ENCODE measurements around the gene DSP.

Gene DSP

GRCh38 chr6:7541175-7542064 is at the start of gene DSP:
Gene DSP (plus strand): TSS chr6:7541671. CDS start chr6:7541916, 245 bp downstream.
- DNase-seq, result no peak

- no peak for DNase-seq
Observed at GRCh38 chr6:7493866-7494265, 47.6 kb upstream of the DSP start.

DNA sequence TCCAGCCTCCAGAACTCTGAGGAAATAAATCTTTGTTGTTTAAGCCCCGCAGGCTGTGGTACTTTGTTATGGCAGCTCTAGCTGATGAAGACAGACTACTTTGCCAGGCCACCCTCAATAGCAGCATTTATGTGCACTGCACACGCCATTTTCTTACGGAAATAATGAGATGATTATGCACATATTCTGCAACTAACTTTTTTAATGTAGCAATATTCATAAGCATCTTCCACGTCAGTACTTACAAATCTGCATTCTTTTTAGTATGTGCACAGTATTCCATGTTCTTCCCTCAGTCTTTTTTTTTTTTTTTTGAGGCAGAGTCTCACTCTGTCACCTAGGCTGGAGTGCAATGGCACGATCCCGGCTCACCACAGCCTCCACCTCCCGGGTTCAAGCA is 46.8 kb upstream of the DSP start:
- DNase-seq, result no peak

- no peak for DNase-seq
Observed at GRCh38 chr6:7496266-7496875, 45.1 kb upstream of the DSP start.

DNA sequence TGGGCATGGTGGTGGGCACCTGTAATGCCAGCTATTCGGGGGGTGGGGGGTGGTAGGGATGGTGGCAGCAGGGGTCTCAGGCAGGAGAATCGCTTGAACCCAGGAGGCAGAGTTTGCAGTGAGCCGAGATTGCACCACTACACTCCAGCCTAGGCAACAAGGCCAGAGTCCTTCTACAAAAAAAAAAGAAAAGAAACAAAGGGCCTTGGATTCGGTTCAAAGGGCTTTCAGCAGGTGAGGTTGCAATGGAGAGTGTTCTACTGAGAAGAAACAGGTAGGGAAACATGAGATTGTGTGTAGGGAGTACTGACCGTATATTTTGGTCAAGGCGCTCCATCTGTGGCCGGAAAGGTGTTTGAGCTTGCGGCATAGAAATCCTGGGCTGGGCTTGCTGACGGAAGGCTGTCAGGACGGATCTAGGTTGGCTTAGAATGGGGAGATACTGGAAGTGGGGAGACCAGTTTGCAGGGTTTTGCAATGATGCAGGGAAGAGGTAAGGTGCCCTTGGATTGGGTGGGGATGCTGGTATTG is 40.7 kb upstream of the DSP start:
- DNase-seq, result no peak

DNA sequence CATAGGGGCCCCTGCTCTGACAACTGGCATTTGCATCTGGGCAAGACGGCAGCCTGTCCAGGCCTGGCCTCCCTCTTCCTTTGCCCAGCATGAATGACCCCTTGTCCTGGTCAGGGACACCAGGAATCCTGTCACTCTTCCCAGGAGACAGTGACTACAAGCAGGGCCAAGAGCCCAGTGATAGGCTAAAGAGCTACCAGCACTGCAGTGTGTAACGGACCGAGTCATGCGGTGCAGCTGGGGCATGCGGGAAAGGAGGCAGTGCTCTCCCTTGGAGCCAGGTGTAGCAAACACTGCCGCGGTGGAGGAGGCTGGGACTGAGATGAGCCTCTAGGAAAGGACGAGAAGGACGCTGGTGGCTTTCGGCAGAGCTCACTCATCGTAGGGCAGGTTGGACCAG is 38.7 kb upstream of the DSP start:
- DNase-seq, result no peak

DNA sequence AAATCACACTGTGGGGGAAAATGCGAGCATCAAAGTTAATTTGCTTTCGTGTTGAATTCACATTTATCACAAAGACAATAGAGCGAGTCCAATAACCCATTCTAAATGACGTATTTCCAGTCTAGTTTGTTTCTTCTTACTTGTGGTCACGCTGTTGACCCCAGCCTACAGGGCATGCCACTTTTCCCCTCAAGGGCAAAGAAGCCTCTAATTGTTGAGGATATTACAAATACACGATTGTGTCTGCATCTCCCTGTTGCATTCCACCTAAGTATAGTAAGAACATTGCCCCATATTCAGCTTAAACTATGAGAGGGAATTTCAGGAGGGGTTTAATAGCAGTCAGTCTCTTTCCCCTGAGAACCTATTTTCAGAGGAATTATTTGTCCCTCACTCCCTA is 37.4 kb upstream of the DSP start:
- no peak for DNase-seq

GRCh38 chr6:7505189-7505699 is 36.2 kb upstream of the DSP start:
- DNase-seq, result no peak

DNA sequence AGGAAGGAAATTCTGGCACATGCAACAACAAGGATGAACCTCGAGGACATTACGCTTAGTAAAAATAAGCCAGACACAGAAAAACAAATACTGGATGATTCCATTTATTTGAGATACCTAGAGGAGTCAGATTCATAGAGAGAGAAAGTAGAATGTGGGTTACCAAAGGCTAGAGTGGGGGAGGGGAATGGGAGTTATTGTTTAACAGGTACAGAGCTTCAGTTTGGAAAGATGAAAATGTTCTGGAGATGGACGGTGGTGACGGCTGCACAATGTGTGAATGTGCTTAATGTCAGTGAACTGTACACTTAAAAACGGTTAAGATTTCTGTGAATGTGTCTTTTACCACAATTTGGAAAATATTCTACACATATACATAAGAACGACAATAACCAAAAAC is 33.9 kb upstream of the DSP start:
- DNase-seq, result no peak

DNA sequence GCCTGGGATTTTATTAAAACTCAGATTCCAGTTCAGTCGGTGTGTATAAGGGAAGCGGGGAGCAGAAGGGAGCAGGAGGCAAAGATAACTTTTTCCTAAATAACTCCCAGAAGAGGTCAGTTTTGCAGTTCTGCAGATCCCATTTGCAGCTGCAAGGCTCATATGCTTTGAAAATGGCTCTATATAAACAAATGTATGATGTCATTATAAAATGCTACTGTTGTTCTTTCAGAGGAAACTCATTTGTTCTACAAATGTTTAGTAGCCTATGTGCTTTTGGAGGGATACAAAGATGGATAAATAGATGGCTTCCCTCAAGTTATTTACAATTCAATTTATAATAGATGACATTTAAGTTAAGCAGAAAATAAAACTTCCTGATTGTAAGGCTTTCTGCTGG is 29.2 kb upstream of the DSP start:
- no peak for DNase-seq

DNA sequence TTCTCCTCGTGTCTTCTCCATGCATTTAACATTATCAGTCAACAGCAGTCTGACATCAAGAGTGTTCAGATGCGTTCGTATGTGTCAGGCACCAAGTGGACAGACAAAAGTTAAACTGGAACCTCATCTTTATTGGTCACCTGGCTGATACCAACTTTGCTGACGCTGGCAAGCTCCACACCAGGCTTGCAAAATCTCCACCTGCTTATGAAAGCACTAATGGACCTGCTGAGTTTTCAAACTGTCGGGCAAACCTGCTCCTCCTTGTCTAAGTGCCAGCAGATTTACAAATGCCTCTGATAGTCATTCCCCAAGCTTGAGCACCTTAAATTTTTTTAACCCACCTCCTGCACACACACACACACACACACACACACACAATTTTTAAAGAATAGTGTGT is 27.9 kb upstream of the DSP start:
- DNase-seq, result no peak

DNA sequence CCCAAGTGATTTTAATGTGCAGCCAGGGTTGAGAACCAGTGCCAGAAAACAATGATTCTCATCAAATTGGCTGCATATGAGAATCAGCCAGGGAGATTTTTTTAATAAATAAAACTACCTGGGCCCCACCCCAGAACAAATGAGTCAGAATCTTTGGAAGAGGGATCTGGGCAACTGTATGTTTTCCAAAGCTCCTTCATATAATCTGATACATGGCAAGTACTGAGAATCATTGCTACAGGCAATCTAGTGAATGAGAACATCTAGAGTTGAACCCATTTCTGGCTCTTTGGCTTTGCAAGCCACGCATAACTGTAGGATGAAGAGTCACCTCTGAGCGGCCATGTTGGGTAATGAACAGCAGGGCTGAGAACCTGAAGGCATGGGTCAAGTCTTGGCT is 26.1 kb upstream of the DSP start:
- DNase-seq, result no peak

GRCh38 chr6:7518877-7519276 is 22.6 kb upstream of the DSP start:
- no peak for DNase-seq

DNA sequence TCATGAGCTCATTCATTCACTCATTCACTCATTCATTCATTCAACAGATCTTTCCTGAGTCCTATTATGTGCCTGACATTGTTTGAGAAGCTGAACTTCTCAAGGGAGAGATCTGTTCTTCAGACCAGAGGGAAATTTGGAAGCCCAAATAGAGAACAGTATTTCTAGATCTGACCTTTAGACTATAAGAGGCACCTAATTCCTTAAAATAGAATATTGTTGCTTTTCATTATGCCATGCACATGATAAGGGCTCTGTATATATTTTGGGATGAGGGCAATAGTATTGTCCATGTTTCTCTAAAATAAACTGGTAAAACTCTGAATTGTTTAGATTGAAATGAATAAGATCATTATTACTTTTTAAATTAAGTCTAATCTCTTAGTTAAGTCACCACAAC is 18.6 kb upstream of the DSP start:
- DNase-seq, result no peak

DNA sequence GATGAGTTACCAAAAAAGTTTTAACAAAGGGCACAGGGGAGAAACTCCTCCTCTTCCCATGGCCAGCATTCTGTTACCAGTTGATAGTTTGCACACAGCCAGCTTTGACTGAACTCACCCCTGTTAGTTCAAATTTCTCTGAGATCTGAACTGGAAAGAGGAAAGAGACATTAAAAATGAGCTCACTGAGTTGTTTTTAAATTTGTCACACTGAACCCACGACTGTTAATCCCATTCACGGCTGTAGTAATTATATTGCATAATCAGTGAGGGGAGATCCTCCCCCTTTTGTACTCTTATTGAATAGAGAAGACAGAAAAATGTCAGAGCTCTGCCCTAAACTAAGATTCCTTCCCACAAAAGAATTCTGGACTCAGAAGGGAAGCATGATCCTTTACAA is 17.5 kb upstream of the DSP start:
- DNase-seq, result no peak

GRCh38 chr6:7526755-7527154 is 14.7 kb upstream of the DSP start:
- DNase-seq, result no peak

DNA sequence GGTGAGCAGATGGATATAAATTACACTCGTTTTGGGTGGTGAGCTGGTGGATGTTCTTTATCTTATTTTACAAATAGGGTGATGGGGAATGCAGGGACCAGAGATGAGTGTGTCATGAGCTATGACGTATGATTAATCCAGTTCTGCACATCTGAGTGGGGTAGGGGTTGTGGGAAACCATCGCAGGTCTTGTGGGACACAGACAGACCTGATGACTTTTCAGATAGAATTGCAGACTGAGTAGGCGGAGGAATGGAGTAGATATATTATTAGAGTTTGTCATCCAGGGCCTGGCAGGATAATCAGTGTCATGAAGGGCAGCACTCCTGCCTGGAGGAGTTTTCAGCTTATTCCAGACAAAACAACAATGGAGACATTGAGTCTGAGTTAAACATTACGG is 12.9 kb upstream of the DSP start:
- no peak for DNase-seq

GRCh38 chr6:7529141-7529540 is 12.3 kb upstream of the DSP start:
- no peak for DNase-seq

GRCh38 chr6:7532232-7532631 is 9.2 kb upstream of the DSP start:
- no peak for DNase-seq

- no peak for DNase-seq
Observed at GRCh38 chr6:7532821-7533220, 8.7 kb upstream of the DSP start.

DNA sequence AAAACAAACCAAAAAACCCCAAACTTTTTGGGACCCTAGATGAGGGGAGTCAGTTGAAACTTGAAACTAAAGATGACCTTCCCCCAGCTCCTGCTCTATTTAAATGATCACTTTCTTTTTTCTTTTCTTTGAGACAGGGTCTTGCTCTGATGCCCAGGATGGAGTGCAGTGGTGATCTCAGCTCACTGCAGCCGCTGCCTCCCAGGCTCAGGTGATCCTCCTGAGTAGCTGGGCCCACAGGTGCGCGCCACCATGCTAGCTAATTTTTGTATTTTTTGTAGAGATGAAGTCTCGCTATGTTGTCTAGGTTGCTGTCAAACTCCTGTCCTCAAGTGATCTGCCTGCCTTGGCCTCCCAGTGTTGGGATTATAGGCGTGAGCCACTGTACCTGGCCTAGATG is 7.3 kb upstream of the DSP start:
- no peak for DNase-seq

DNA sequence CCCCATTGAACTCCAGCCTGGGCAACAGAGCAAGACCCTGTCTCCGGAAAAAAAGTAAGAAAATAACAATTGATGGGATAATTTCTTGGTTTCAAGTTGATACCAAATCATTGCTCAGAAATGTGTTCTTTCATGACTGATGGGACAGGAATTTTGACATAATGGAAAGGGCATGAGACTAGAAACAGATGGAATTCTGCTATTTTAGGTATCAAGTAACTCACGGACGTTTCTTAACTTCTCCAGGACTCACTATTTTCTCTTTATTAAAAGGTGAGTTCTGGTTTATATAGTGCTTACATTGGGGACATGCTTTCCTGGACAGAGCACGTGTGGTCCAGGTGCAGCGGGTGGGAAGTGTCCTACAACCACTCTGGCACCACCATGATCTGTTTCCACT is 6.0 kb upstream of the DSP start:
- no peak for DNase-seq

DNA sequence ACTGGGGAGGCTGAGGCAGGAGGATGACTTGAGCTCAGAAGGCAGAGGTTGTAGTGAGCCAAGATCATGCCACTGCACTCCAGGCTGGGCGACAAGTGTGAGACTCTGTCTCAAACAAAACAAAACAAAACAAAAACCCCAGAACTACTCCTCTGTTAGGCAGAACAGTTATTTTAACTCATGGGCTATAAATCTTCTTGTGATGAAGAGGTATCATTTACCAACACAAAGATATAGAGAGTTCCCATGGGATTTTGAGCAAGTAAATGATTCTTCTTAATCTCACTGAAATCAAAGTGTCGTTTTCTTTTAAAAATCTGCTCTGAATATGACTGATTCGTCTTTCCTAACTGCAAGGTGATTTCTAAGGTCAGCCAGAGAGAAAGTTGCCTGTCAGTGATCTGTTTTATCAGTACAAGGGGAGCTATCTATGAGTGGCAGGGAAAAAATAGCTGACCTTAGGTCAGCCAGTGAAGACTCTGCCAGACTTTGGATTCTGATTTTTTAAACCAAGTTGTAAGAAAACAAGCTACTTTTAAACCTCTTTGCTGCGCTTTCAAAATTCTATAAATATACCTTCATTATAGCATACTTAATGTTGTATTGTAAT is 3.8 kb upstream of the DSP start:
- DNase-seq, result no peak

- DNase-seq, result no peak
Observed at GRCh38 chr6:7538484-7538883, 3.0 kb upstream of the DSP start.

Data from GDM1 (cell line).